HL-60 (cell line): Measurements from ENCODE around the gene ZFY.

Source experiments
- DNase-seq, 2 experiments: peaks; one replicate each; pipeline ENCODE4 v3.0.0-alpha.2; 2010 to 2020; ENCODE audit warnings: low read depth in 1 of 2, low spot score in 1 of 2
- H3K27ac ChIP-seq: fragments of 250-450 bp; sonication (Bioruptor Pico); replicated peaks from 2 replicates; pipeline ENCODE4 v1.5.1; 2020; ENCODE audit warnings: mild to moderate bottlenecking, moderate library complexity
- H3K27me3 ChIP-seq: fragments of 250-450 bp; sonication (Bioruptor Pico); 2 replicates; pipeline ENCODE4 v1.5.1; 2021; ENCODE audit warnings: mild to moderate bottlenecking, moderate library complexity; ENCODE audit not compliant: insufficient read depth, poor library complexity, severe bottlenecking
- H3K4me3 ChIP-seq: replicated peaks from 2 replicates; pipeline ENCODE4 v1.5.1; 2011; ENCODE audit warnings: mild to moderate bottlenecking, control low read depth, low read length; ENCODE audit not compliant: insufficient read depth
- CTCF ChIP-seq: IDR thresholded peaks from one replicate; pipeline ENCODE4 v1.5.1; 2011; ENCODE audit warnings: low read length, control low read depth, inconsistent platforms; ENCODE audit not compliant: insufficient read depth
- GABPA ChIP-seq: IDR thresholded peaks from 2 replicates; pipeline ENCODE4 v1.6.1; 2012; ENCODE audit warnings: low read depth
- POLR2AphosphoS5 ChIP-seq: IDR thresholded peaks from 2 replicates; pipeline ENCODE4 v1.6.1; 2012; ENCODE audit warnings: low read depth
- REST ChIP-seq: IDR thresholded peaks from 2 replicates; pipeline ENCODE4 v1.6.1; 2012; ENCODE audit warnings: low read depth; ENCODE audit not compliant: insufficient replicate concordance
- SPI1 ChIP-seq: IDR thresholded peaks from 2 replicates; pipeline ENCODE4 v1.6.1; 2012; ENCODE audit warnings: low read depth, mild to moderate bottlenecking, borderline replicate concordance

Gene ZFY

GRCh38 chrY:3016594-3016993 is 81.4 kb downstream of the ZFY start:
- TF ChIP-seq SPI1, result no peak
- no peak for TF ChIP-seq GABPA
- TF ChIP-seq POLR2AphosphoS5, result no peak
- TF ChIP-seq CTCF, result no peak
- no peak for TF ChIP-seq REST
- H3K27me3 ChIP-seq, result no peaks in the 10 kb centered on the region
- H3K27ac ChIP-seq, result no peak overlapping the region
- H3K4me3 ChIP-seq, result no peak overlapping the region
- DNase-seq, result no peak

GRCh38 chrY:3018546-3018945 is 83.4 kb downstream of the ZFY start:
- TF ChIP-seq POLR2AphosphoS5 (no peak), GABPA (no peak), CTCF (no peak), REST (no peak), SPI1 (no peak)
- no peak for DNase-seq
- H3K27ac ChIP-seq, result no peak overlapping the region
- no peak overlapping the region for H3K4me3 ChIP-seq
- no peaks in the 10 kb centered on the region for H3K27me3 ChIP-seq

- H3K4me3 ChIP-seq, result no peak overlapping the region
- no peak for TF ChIP-seq CTCF
- DNase-seq, result no peak
- no peak overlapping the region for H3K27ac ChIP-seq
- H3K27me3 ChIP-seq, result no peaks in the 10 kb centered on the region
Measured at GRCh38 chrY:3019584-3019983, 84.4 kb downstream of the ZFY start.

- Histone ChIP-seq H3K4me3 (no peak overlapping the region), H3K27me3 (no peaks in the 10 kb centered on the region), H3K27ac (no peak overlapping the region)
- DNase-seq, result no peak
- no peak for TF ChIP-seq CTCF
- no peak for TF ChIP-seq SPI1
- no peak for TF ChIP-seq REST
- no peak for TF ChIP-seq GABPA
- no peak for TF ChIP-seq POLR2AphosphoS5
Measured at GRCh38 chrY:3021176-3021575, 86.0 kb downstream of the ZFY start.
